NCI-H2171 (cell line): Measurements from ENCODE around the gene EIF3I.

Experiments used
- DNase-seq: peaks from one replicate; lab custom pipeline; 2025; lab: John Stamatoyannopoulos, UW

EIF3I gene

GRCh38 chr1:32266921-32267591, 44.8 kb downstream of the EIF3I start:
- no peak for DNase-seq

DNA sequence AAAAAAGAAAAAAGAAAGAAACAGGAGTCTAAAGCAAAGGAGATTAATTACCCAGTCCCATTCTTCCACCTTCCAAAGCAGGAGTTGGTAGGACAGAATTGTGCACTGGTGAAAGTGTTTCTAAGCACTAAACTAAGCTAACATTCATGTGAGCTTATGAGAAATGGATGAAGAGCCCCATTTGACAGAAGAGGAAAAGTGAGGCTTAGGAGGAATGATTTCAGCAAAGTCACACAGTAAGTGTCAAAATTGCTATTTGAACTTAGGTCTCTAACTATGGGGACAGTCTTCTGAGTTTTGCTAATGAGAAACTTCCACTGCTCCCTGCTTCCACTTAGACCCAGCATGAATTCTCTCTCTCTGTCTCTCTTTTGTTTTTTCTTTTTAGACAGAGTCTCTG, 47.5 kb downstream of the EIF3I start:
- DNase-seq, result no peak

DNA sequence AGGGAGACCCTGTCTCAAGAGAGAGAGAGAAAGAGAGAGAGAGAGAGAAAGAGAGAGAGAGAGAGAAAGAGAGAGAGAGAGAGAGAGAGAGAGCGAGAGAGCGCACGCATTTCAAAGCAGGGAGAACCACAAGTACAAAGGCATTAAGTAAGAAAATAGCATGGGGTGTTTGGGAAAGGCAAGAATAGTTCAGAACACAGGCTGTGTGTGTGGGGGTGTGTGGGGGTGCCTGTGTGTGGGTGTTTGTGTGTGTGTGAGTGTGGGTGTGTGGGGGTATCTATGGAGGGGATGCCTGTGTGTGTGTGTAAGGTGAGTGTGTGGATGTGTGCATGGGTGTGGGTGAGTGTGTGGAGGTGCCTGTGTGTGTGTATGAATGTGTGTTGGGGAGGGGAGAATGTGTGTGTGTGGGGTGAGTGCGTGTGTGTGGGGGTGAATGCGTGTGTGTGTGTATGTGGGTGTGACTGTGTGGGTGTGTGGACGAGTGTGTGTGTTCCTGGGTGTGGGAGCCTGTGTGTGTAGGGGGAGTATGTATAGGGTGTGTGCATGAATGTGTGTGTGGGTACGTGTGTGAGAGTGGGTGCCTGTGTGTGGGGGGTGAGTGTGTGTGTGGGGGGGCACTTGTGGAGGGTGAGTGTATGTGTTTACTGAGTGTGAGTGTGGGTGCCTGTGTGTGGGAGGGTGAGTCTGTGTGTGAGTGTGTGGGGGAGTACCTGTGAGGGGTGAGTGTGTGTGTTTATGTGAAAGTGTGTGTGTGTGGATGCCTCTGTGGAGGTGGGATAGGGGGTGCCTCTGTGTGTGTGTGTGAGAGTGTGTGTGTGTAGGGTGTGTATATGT, 50.6 kb downstream of the EIF3I start:
- DNase-seq, result no peak

- DNase-seq, result no peak
Measured at GRCh38 chr1:32273391-32274208, 51.4 kb downstream of the EIF3I start.

DNA sequence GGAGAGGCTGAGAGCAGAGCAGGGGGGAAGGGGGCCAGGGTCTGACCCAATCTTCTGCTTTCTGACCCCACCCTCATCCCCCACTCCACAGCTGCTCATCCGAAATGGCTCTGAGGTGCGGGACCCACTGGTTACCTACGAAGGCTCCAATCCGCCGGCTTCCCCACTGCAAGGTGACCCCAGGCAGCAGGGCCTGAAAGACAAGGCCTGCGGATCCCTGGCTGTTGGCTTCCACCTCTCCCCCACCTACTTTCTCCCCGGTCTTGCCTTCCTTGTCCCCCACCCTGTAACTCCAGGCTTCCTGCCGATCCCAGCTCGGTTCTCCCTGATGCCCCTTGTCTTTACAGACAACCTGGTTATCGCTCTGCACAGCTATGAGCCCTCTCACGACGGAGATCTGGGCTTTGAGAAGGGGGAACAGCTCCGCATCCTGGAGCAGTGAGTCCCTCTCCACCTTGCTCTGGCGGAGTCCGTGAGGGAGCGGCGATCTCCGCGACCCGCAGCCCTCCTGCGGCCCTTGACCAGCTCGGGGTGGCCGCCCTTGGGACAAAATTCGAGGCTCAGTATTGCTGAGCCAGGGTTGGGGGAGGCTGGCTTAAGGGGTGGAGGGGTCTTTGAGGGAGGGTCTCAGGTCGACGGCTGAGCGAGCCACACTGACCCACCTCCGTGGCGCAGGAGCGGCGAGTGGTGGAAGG, 52.6 kb downstream of the EIF3I start:
- no peak for DNase-seq

DNA sequence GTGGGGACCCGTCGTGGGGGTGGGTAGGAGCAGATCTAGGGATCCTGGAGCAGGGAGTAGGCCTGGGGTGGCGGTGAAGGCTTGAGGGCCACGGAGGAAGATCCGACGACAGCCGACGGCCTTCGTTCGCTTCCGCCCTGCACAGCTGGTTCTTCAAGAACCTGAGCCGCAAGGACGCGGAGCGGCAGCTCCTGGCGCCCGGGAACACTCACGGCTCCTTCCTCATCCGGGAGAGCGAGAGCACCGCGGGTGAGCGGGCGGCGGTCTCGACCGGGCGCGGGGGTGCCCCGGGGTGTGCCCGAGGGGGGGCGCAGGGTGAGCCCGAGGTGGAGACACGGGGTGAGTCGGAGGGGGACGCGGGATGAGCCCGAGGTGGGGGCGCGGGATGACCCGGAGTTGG, 53.2 kb downstream of the EIF3I start:
- no peak for DNase-seq

DNA sequence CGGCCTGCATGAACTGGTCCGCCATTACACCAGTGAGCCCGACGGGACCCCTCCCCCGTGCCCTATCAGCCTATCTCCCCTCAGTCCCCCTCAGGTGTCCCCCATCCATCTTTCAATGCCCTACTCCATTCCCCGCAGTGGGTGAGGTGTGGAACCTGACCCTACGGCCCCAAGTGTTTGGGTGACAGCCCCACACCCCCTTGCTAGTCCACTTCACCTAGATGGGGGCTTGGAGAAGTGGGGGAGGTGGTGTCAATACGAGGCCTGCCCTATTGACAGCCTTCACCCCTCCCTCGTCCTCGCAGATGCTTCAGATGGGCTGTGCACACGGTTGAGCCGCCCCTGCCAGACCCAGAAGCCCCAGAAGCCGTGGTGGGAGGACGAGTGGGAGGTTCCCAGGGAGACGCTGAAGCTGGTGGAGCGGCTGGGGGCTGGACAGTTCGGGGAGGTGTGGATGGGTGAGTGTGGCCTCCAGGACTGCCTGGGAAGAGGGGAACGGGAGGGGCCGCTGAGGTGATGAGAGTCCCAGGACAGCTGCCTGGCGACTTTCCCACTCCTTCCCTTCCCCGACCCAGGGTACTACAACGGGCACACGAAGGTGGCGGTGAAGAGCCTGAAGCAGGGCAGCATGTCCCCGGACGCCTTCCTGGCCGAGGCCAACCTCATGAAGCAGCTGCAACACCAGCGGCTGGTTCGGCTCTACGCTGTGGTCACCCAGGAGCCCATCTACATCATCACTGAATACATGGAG, 54.0 kb downstream of the EIF3I start:
- DNase-seq, result no peak
